HepG2 (cell line): ENCODE results near the gene SPATA25. TPM values are rescaled to one million over a fixed set of nuclear protein-coding genes. Genes with fewer than 3 reads are reported as not detected.

Experiments used
- AHR ChIP-seq: IDR thresholded peaks from 2 replicates; pipeline ENCODE4 v1.6.1; 2018; ENCODE audit warnings: missing genetic modification reagents, missing compliant biosample characterization
- CEBPB ChIP-seq: IDR thresholded peaks from 2 replicates; pipeline ENCODE4 v1.6.1; 2011; ENCODE audit warnings: low read depth, low read length, improper control_type of control experiment, borderline replicate concordance
- CERS6 ChIP-seq: sonication (generic); formaldehyde crosslinking; IDR thresholded peaks from 2 replicates; pipeline ENCODE4 v1.5.0; 2020; ENCODE audit warnings: missing genetic modification reagents
- FLYWCH1 ChIP-seq: sonication (generic); formaldehyde crosslinking; IDR thresholded peaks from 2 replicates; pipeline ENCODE4 v1.8.1; 2023; ENCODE audit warnings: mild to moderate bottlenecking, missing genetic modification reagents
- FOXM1 ChIP-seq: sonication (generic); formaldehyde crosslinking; IDR thresholded peaks from 2 replicates; pipeline ENCODE4 v1.5.0; 2020; ENCODE audit warnings: missing genetic modification reagents
- HOXD1 ChIP-seq: sonication (generic); formaldehyde crosslinking; IDR thresholded peaks from 2 replicates; pipeline ENCODE4 v1.5.0; 2020; ENCODE audit warnings: missing genetic modification reagents
- MEIS2 ChIP-seq: sonication (generic); formaldehyde crosslinking; IDR thresholded peaks from 2 replicates; pipeline ENCODE4 v1.9.0; 2021; ENCODE audit warnings: mild to moderate bottlenecking, missing genetic modification reagents
- NFE2 ChIP-seq: sonication (generic); formaldehyde crosslinking; IDR thresholded peaks from 2 replicates; pipeline ENCODE4 v1.4.0; 2020; ENCODE audit warnings: missing genetic modification reagents
- POLR2A ChIP-seq, 2 experiments: IDR thresholded peaks; 2 replicates each; pipeline ENCODE4 v1.6.1; 2011; ENCODE audit warnings: low read depth in 2 of 2, low read length in 2 of 2, mild to moderate bottlenecking in 1 of 2, moderate library complexity in 1 of 2; ENCODE audit not compliant: insufficient read depth in 1 of 2
- SKIL ChIP-seq: sonication (generic); formaldehyde crosslinking; IDR thresholded peaks from 2 replicates; pipeline ENCODE4 v1.8.0; 2022; ENCODE audit warnings: missing genetic modification reagents, mild to moderate bottlenecking, moderate library complexity, borderline replicate concordance
- TCF12 ChIP-seq, 2 experiments: fragments of 450-650 bp in 1 of 2; sonication (generic) in 1 of 2; formaldehyde crosslinking in 1 of 2; IDR thresholded peaks; 2 replicates each; pipeline versions ENCODE4 v1.6.1 to v1.8.0; 2017 to 2022; ENCODE audit warnings: antibody characterized with exemption in 1 of 2, mild to moderate bottlenecking in 1 of 2, missing genetic modification reagents in 1 of 2, moderate library complexity in 1 of 2
- TEAD3 ChIP-seq: optimal IDR thresholded peaks from 2 replicates; pipeline ENCODE3; 2016; ENCODE audit warnings: borderline replicate concordance
- WIZ ChIP-seq: sonication (generic); formaldehyde crosslinking; IDR thresholded peaks from 2 replicates; pipeline ENCODE4 v1.5.1; 2020; ENCODE audit warnings: mild to moderate bottlenecking, missing genetic modification reagents
- ZBTB7B ChIP-seq: sonication (generic); formaldehyde crosslinking; IDR thresholded peaks from 2 replicates; pipeline ENCODE4 v1.4.0; 2020; ENCODE audit warnings: missing genetic modification reagents
- ZBTB8A ChIP-seq: sonication (generic); formaldehyde crosslinking; IDR thresholded peaks from 2 replicates; pipeline ENCODE4 v1.4.0; 2020; ENCODE audit warnings: mild to moderate bottlenecking, low read depth, missing genetic modification reagents, borderline replicate concordance
- ZMYM2 ChIP-seq: sonication (generic); formaldehyde crosslinking; IDR thresholded peaks from 2 replicates; pipeline ENCODE4 v1.8.0; 2022; ENCODE audit warnings: mild to moderate bottlenecking, missing genetic modification reagents
- ZNF138 ChIP-seq: sonication (generic); formaldehyde crosslinking; IDR thresholded peaks from 2 replicates; pipeline ENCODE4 v1.5.0; 2020; ENCODE audit warnings: mild to moderate bottlenecking, low read depth, missing genetic modification reagents
- ZNF281 ChIP-seq: sonication (generic); formaldehyde crosslinking; IDR thresholded peaks from 2 replicates; pipeline ENCODE4 v1.4.0; 2020; ENCODE audit warnings: missing genetic modification reagents, borderline replicate concordance
- ZNF331 ChIP-seq: sonication (generic); formaldehyde crosslinking; IDR thresholded peaks from 2 replicates; pipeline ENCODE4 v1.4.0; 2020; ENCODE audit warnings: missing genetic modification reagents
- ZNF557 ChIP-seq: sonication (generic); formaldehyde crosslinking; IDR thresholded peaks from 2 replicates; pipeline ENCODE4 v1.4.0; 2020; ENCODE audit warnings: missing genetic modification reagents
- ZNF563 ChIP-seq: sonication (generic); formaldehyde crosslinking; IDR thresholded peaks from 2 replicates; pipeline ENCODE4 v1.8.0; 2022; ENCODE audit warnings: mild to moderate bottlenecking, moderate library complexity, missing genetic modification reagents
- ZNF710 ChIP-seq: sonication (generic); formaldehyde crosslinking; IDR thresholded peaks from 2 replicates; pipeline ENCODE4 v1.5.0; 2020; ENCODE audit warnings: mild to moderate bottlenecking, missing genetic modification reagents, borderline replicate concordance
- ZNF724P ChIP-seq: sonication (generic); formaldehyde crosslinking; IDR thresholded peaks from 2 replicates; pipeline ENCODE4 v1.8.0; 2022; ENCODE audit warnings: missing genetic modification reagents, borderline replicate concordance
- polyA plus RNA-seq, 8 experiments: library from polyadenylated mRNA; depleted of rRNA in 3 of 8; stranded (reverse) in 7 of 8; unstranded in 1 of 8; fragments of >200 nt; fragmentation: Illumina TruSeq in 4 of 8; extraction: Trizol in 4 of 8; gene quantifications; 2 replicates each; pipeline versions ENCODE4 v1.2.1 to v1.2.3, GENCODE V29; 2011 to 2016; ENCODE audit warnings: low read depth in 4 of 8, missing spikeins in 1 of 8, mixed read lengths in 1 of 8; ENCODE audit not compliant: insufficient read depth in 1 of 8
- total RNA-seq, 5 experiments: library from RNA; depleted of rRNA; stranded (reverse); fragments of >200 nt; fragmentation: Illumina TruSeq; extraction: Trizol; gene quantifications; 2 replicates each; pipeline ENCODE4 v1.2.3, GENCODE V29; 2016; ENCODE audit warnings: low read depth in 1 of 5

SPATA25 gene
- total and polyA plus RNA-seq, 2 of the 13 experiments (the other 11 are each of a cell fraction or from before 2014, with no cell fraction given) = 4.8 to 7.6 TPM

- TF ChIP-seq ZMYM2 = no peak
- TF ChIP-seq ZBTB7B = 0 out of 2 replicates have a peak, but pooled peaks have one; percentile 55
- no peak for TF ChIP-seq NFE2 (CRISPR knock-in tag)
- no peak for TF ChIP-seq ZNF281 (CRISPR knock-in tag)
- TF ChIP-seq TEAD3 (CRISPR knock-in tag) = peak; percentile 19
- no peak for TF ChIP-seq MEIS2 (CRISPR knock-in tag)
- TF ChIP-seq HOXD1 (CRISPR knock-in tag) = no peak
- no peak for TF ChIP-seq FLYWCH1
- TF ChIP-seq TCF12 (IDR thresholded peaks at IDR 0.05) = no peak
- TF ChIP-seq TCF12 (CRISPR knock-in tag; IDR thresholded peaks at IDR 0.05) = no peak
- no peak for TF ChIP-seq ZNF331 (CRISPR knock-in tag)
- no peak; the same call in 1 of the 2 replicates for TF ChIP-seq WIZ (CRISPR knock-in tag)
- TF ChIP-seq CEBPB = peak; percentile 71
- TF ChIP-seq ZNF138 (CRISPR knock-in tag) = 0 out of 2 replicates have a peak, but pooled peaks have one; percentile 56
- no peak for TF ChIP-seq ZNF557 (CRISPR knock-in tag)
- no peak for TF ChIP-seq AHR
- 0 out of 4 replicates have a peak, but pooled peaks of 1 of the 2 experiments have one; percentile 6 for TF ChIP-seq POLR2A (IDR thresholded peaks at IDR 0.05; ENCODE audit: insufficient read depth in 1 of 2, low read depth in 2 of 2, low read length in 2 of 2)
- TF ChIP-seq ZNF563 = 0 out of 2 replicates have a peak, but pooled peaks have one; percentile 51
- TF ChIP-seq CERS6 (CRISPR knock-in tag) = no peak
- no peak for TF ChIP-seq ZNF710 (CRISPR knock-in tag)
- peak; percentile 14; the same call in 1 of the 2 replicates for TF ChIP-seq ZNF724P (CRISPR knock-in tag)
- no peak for TF ChIP-seq FOXM1 (CRISPR knock-in tag)
- no peak for TF ChIP-seq ZBTB8A (CRISPR knock-in tag)
- no peak for TF ChIP-seq SKIL (CRISPR knock-in tag)
These were observed 38.5 kb upstream of the SPATA25 start (continued) for GRCh38 chr20:45925821-45926506.
